HG02840 (cell line): ENCODE data around the gene SNX15.

Experiments used
- ATAC-seq: cut with Tn5 transposase; IDR thresholded peaks from one replicate; pipeline ENCODE4 v1.9.1; 2021; ENCODE audit warnings: mild to moderate bottlenecking, moderate library complexity, moderate number of reproducible peaks; ENCODE audit not compliant: unreplicated experiment, low FRiP score

SNX15 gene

GRCh38 chr11:65078151-65078550 lies 50.9 kb downstream of the SNX15 start:
- no peak for ATAC-seq

- ATAC-seq = no peak
These were observed 51.6 kb downstream of the SNX15 start for GRCh38 chr11:65078786-65079342.

GRCh38 chr11:65083134-65083833 lies 56.0 kb downstream of the SNX15 start:
- ATAC-seq = peak; percentile 19

GRCh38 chr11:65083834-65084597 lies 56.8 kb downstream of the SNX15 start, which contains the start of the genes CDCA5 and ZFPL1:
TSS of gene CDCA5 (minus strand) at chr11:65084040. CDS start at chr11:65083978, 62 bp downstream.
TSS of gene ZFPL1 (plus strand) at chr11:65084222. CDS start at chr11:65084699, 477 bp downstream.
- peak; percentile 74 for ATAC-seq

DNA sequence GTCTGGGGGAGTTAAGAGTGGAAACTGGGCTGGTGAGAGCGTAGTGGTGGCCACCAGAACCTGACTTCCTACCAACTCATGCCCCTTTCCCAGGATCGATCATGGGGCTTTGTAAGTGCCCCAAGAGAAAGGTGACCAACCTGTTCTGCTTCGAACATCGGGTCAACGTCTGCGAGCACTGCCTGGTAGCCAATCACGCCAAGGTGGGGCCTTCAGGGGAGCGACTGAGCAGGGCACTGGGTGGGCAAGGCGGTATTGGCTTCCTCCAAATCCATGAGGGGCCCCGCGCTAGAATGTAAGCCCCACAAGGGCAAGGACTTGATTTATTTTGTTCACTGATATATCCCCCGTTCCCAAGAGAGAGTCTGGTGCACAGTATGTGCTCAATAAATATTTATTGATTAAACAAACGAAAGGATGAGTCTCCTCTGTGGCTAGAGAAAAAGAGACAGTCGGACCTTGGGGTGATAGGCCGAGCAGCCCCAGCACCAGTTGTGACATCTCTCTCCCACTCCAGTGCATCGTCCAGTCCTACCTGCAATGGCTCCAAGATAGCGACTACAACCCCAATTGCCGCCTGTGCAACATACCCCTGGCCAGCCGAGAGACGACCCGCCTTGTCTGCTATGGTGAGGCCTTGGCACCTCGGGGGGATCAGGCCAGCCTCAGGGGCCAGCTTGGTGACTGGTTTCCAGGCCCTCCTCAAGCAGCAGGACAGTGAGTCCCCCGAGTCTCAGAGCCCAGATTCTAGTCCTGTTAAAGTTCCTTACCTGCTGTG lies 57.5 kb downstream of the SNX15 start:
- ATAC-seq = no peak

DNA sequence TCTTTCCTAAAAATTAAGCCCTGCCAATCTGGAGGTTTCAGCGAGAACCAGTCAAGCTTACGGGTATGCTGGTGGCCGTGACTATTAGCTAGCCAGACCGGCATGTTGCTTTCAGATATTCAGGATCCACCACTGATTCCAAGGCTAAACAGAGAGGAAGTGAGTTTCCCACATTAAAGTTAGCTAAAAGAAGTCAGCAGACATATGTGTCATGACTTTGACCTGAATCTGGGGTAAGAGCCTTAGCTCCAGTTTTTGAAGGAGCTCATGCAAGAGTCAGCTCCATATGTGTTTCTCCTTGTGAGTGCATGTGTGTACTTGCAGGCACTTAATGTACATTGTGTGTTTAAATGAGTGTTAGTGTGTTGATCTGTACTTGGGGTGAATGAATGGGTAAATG lies 58.2 kb downstream of the SNX15 start:
- ATAC-seq = no peak

GRCh38 chr11:65086809-65087208 lies 59.6 kb downstream of the SNX15 start:
- ATAC-seq = no peak

GRCh38 chr11:65087216-65087615 lies 60.0 kb downstream of the SNX15 start:
- ATAC-seq = no peak

- no peak for ATAC-seq
These were observed 60.6 kb downstream of the SNX15 start for GRCh38 chr11:65087827-65088226.

DNA sequence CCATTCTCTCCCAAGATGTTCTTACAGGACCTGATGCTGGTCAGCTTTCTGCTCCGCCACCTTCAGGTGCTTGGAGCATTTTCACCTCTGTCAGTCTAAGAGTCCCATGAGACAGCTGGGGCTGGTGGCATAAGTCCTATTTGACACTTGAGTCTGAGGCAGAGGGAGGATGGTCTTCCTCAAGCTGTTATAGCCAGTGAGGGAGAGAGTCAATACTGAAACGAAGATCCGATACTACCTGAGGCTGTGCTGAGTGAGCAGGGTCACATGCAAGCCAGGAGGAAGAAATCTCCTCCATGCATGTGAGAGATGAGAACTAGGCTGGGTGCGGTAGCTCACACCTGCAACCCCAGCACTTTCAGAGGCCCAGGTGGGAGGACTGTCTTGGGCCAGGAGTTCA lies 62.4 kb downstream of the SNX15 start:
- ATAC-seq = no peak
